ENCODE measurements around the gene SYTL3. TPM values are rescaled to one million over a fixed set of nuclear protein-coding genes. Genes with fewer than 3 reads are reported as not detected.
"Not testable (repeated sequence)": the region's sequence is repeated elsewhere in the genome, so short reads cannot be mapped to it uniquely, and the experiment has no call there.

Gene SYTL3
- total RNA-seq, 1 experiment from 2014 or later: 3.1 TPM

DNA sequence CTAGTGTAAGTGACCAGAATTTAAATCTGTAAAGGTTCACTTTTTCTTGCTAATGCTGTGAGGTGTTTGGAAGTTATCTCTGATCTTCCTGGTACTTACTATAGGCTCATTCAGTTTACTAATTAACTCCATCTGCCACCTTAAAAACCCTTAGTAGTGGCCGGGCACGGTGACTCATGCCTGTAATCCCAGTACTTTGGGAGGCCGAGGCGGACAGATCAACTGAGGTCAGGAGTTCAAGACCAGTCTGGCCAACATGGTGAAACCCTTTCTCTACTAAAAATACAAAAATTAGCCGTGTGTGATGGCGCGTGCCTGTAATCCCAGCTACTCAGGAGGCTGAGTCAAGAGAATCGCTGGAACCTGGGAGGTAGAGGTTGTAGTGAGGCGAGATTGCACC, 7.1 kb downstream of the SYTL3 start:
- DNase-seq (ENCODE audit: low spot score); in situ Hi-C loops (cut with HindIII; ENCODE audit: low sequenced_read_pairs): not testable (repeated sequence)

DNA sequence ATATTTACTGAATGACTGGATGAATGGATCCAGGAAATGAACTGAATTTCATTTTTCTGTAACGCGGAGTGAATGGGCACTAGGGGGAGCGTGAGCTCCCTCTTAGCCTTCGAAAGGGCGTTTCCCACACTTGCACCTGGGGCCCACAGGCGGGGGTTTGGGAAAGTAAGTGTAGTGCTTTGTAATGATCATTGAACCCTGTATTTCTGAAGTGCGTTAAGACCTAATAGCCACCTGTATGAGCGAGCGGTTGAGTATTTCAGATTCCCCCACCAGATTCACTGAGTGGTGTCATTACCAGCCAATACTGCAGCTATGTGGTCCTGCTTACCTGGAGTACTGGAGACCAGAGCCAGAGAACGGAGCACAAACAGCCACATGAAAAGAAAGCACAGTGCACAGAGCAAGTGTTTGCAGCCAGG, 10.5 kb downstream of the SYTL3 start:
- DNase-seq (ENCODE audit: low spot score): no peak
- in situ Hi-C loops (cut with HindIII; ENCODE audit: low sequenced_read_pairs): no loop called here

DNA sequence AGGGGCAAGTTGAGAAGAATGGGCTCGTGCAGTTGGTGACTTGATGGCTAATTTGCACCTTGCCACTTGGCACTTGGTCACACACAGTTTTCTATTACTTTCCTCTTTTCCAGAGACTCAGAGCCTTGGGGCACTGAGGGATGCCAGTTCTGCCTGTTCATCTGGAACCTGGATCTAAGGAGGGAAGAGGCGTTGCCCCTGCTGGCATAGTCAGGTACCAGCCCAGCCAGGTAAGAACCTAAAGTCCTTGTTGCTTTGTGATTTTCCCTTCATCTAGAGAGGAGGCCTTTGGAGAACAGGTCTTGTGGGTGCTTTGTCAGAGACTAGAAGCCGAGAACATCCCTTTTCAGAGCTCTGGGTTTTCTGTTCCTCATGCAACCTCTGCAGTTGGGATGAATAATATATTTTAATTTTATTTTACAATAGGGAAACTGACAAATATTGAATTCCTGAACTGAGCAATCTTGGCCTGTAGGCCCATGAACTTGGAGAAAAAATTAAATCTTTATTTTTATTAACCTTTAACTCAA, 11.4 kb downstream of the SYTL3 start:
- in situ Hi-C loops (cut with HindIII; ENCODE audit: low sequenced_read_pairs): no loop called here
- no peak for DNase-seq (ENCODE audit: low spot score)

DNA sequence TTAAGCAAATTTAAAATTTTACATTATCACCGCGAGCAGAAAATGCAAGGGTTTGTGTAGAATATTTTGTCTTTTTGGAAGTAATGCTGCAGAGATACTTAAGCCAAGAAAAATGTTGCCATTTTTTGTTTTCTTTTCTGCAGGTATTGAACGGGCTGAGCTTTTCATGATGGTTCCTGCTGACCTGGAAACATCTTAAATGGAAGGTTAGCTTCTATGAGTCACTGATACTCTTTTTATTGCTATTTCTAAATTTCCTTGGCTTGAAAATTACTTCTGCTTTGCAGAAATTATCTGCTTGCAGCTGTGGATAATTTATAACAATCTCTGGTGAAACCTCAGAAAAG, 12.7 kb downstream of the SYTL3 start:
- in situ Hi-C loops (cut with HindIII; ENCODE audit: low sequenced_read_pairs): no loop called here
- DNase-seq (ENCODE audit: low spot score): no peak

DNA sequence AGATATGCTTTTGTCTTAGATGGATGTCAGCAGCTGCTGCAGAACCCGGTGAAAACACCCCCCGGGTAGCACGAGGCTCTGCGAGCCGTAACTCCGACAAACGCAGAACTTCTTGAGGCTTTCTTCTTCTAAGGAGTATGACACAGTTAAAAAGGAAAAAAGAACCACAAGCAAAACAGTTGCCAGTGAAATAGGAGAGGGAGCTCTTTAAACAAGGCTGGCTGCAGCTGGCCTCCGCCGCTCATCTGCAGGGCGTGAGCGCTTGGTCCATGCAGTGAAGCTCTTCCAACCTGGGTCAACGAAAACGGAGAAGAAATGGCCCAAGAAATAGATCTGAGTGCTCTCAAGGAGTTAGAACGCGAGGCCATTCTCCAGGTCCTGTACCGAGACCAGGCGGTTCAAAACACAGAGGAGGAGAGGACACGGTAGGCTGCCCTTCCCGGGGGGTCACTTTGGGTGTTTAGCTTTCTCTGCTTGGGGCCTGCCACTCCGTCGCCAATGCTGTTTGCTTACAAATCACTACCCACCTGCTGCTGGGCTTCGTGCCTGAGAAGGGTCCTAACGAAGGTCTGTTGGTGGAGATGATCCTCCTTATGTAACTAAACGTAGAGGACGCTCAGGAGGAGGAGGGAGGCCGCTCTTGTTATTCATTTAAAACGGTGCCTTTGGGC, 13.2 kb downstream of the SYTL3 start:
- no peak for DNase-seq (ENCODE audit: low spot score)
- in situ Hi-C loops (cut with HindIII; ENCODE audit: low sequenced_read_pairs): no loop called here

DNA sequence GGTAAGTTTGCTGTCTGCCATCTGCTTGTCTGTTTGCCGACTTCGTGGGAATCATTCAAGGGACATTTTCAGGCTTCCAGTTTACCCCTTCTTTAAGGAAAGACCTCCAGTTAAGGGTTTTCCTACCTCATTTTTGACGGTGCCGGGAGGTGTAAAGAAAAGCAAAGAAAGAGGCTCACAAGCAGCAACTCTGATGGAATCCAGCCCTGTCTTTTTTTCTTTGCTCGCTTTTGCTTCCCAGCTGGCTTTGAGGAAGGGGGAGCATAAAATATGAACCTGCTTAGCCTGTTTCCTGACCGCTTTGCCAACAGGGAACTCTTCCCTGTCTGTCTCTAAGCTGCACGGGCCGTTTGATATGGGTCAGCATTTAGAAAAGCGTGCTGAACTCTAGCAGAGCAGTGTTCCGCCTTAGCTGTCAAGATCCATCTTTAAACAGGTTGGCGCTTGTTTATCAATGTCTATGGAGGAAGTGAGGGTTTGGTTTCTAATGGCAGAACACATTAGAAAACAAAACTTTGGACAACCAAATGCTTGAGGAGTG, 13.8 kb downstream of the SYTL3 start:
- DNase-seq (ENCODE audit: low spot score): no peak

DNA sequence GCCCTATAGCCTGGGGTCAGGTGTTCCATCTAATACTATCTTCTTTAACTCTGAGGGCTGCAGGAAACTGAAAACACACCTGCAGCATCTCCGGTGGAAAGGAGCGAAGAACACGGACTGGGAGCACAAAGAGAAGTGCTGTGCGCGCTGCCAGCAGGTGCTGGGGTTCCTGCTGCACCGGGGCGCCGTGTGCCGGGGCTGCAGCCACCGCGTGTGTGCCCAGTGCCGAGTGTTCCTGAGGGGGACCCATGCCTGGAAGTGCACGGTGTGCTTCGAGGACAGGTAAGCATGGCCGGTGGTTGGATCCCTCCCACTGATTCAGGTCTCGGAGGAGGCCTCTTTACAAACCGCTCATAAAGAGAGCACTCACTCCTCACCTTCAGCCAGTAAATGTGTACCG, 15.5 kb downstream of the SYTL3 start:
- in situ Hi-C loops (cut with HindIII; ENCODE audit: low sequenced_read_pairs): no loop called here
- no peak for DNase-seq (ENCODE audit: low spot score)

More for the DNA sequence above, 13.8 kb downstream of the SYTL3 start:
- in situ Hi-C loops (cut with HindIII; ENCODE audit: low sequenced_read_pairs): no loop called here

DNA sequence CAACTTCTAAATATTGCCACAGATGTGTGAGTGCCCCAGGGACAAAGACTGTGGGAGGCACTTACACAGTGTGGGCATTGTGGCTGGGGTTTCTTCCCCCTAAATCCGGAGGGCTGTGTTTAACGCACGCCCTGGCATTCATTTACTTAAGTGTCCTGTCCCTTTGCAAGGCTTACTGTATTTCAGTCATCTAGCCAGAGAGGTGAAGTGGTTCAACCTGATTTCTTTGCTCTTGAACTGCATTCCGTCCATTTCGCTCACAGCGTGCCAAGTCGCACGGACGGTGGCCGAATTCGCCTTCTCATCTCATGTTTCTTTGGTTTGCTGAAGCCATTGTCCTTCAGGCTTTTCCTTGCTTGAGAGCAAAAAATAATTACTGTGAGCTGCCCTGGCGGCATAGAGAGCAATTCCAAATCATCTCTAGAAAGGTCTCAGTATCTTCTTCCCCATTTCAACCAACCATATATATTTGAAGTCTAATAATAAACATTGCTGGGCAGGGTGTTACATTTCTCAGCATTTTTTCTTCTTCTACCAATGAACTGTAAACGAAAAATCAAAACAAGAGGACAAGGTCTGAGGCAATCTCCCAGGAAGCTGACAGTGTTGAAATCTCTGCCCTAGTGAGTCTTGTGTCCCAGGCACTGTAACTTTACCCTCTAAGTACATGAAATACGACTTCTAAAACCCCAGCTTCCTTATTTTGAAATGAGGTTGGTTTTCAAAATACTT, 16.9 kb downstream of the SYTL3 start:
- in situ Hi-C loops (cut with HindIII; ENCODE audit: low sequenced_read_pairs): no loop called here
- DNase-seq (ENCODE audit: low spot score): no peak

DNA sequence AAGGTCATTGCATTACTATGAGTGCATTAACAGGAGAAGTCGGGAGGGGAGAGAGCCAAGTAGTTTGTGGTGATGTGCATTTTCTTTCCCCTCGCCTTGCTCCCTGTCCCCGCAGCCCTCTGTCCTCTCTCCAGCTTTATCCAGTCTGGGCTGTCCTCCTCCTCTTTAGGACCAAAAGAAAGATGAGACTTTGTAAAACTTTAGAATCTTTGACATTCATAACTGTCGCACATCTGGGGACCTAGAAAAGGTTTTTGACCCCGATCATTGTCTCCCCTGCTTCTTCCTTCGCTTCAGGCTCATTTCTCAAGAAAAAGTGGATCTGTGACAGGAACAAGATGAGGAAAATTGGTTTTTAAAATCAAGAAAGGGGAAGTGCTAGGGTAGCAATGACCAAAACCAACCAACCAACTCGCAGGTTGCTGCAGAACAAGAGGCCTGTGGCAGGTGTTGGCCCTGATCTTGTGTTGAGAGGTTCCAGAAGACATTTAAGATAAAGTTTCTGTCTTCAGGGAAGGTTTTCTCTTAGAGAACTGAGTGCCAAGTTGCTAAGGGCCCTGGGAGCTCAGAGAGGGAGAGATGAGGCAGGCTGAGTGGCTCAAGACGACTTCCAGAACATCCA, 17.6 kb downstream of the SYTL3 start:
- in situ Hi-C loops (cut with HindIII; ENCODE audit: low sequenced_read_pairs): no loop called here
- DNase-seq (ENCODE audit: low spot score): no peak

DNA sequence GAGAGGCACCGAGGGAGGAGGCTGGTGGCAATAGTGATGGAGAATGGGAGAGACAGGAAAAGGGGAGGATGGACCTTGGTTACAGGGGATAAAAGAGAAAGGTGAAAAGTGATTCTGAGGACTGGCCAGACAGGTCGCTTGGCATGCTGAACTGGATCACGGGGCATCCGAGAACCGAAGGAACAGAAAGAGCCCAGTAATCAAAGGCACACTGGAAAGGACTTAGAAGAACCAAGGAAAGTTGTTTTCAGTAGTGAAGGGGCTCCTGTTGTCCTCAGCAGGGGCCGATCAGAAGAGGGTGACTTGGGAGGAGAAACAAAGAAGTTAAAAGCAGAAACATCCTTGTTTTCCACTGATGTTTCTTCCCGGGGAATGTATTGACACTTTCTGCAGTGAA, 18.9 kb downstream of the SYTL3 start:
- DNase-seq (ENCODE audit: low spot score): no peak
- in situ Hi-C loops (cut with HindIII; ENCODE audit: low sequenced_read_pairs): no loop called here

DNA sequence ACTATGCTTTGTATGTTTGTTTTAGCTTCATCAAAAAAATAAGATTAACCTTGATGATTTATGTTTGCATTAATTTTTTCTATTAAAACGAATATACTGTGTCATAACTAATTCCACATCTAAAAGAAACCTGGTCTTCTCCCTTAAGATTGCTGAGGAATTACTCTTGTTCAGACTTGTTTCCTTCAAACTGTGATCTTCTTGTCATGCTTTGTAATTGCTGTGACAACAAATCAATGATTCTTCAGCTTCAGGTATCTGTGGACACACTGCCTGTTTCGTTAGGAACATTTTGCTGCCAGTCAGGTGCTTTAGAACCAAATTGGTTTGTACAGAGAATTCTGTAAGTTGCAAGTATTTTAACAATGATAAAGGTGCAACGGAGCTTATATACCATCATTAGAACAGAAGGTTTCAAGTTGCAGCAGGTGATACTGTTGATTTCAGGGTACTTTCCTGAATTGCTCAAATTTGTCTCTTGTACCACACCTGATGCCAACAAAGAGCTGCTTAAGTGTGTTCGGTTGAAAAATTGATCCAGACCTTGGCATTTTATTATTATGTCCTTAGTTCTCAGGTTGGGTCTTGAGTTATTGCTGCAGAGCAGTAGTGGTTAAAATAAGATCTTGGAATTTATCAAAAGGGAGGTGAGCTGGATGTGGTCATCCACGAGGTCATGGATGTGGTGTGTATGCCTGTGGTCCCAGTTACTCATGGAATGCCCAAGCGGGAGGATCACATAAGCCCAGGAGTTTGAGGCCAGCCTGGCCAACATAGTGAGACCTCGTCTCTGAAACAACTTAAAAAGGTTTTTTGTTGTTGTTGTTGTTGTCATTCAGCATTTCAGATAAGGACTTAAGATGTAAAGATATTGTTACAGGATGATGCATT, 19.5 kb downstream of the SYTL3 start:
- no peak for DNase-seq (ENCODE audit: low spot score)
- in situ Hi-C loops (cut with HindIII; ENCODE audit: low sequenced_read_pairs): no loop called here

DNA sequence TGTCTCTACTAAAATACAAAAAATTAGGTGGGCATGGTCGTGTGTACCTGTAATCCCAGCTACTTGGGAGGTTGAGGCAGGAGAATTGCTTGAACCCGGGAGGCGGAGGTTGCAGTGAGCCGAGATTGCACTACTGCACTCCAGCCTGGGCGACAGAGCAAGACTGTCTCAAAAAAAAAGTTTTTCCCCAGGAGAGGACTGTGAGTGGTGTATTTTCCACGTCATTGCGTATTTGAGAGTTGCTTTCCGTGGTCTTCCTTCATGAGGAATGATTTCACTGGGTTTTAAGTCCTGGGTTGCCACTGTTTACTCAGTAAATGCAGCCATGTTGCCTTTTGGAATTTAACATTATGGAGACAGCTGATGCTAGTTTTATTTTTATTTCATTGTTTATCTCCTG, 22.3 kb downstream of the SYTL3 start:
- DNase-seq (ENCODE audit: low spot score); in situ Hi-C loops (cut with HindIII; ENCODE audit: low sequenced_read_pairs): not testable (repeated sequence)

DNA sequence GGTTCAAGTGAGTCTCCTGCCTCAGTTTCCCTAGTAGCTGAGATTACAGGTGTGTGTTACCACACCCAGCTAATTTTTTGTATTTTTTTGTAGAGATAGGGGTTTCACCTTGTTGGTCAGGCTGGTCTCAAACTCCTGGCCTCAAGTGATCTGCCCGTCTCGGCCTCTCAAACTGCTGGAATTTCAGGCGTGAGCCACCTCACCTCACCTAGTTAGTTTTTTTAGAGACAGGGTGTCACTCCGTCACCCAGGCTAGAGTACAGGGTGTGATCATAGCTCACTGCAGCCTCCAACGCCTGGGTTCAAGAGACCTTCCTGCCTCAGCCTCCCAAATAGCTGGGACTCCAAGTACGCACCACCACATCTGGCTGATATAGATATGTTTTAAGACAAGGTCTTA, 22.9 kb downstream of the SYTL3 start:
- no peak for DNase-seq (ENCODE audit: low spot score)
- in situ Hi-C loops (cut with HindIII; ENCODE audit: low sequenced_read_pairs): no loop called here

DNA sequence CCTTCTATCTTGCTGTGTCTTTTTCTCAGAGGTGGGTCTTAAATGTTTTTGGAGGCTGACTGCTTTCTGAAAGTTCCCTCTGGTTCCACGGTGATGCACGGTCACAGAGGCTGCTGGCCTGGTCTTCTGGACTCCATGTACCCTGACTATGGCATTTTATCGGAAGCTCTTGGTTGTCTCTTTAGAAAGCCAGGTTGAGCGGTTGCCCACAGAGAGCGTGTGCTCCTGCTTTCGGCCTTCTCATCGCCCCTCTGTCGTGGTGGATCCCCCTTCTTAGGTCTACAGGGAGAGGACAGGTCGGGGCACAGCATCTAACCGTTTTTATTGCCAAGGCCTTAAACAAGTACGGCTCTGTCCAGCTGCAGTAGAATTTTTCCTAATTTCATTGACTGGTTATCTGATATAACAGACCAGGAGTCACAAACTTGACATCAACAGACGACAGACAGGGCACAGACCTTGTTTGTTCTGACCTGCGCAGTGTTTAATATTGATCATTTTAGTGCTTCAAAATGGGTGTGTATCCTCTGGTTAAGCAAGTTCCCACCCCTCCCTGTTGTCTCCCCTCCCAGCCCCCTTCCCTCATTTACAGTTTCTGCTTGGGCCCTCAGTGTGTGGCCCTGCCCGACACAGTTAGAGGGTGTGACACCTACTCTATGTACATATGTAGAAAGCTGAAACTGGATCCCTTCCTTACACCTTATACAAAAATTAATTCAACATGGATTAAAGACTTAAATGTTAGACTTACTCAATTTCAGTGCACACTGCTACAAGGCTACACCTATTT, 24.7 kb downstream of the SYTL3 start:
- in situ Hi-C loops (cut with HindIII; ENCODE audit: low sequenced_read_pairs): no loop called here
- DNase-seq (ENCODE audit: low spot score): no peak

DNA sequence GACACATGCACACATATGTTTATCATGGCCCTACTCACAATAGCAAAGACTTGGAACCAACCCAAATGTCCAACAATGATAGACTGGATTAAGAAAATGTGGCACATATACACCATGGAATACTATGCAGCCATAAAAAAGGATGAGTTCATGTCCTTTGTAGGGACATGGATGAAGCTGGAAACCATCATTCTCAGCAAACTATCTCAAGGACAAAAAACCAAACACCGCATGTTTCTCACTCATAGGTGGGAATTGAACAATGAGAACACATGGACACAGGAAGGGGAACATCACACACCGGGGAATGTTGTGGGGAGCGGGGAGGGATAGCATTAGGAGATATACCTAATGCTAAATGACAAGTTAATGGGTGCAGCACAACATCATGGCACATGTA, 27.2 kb downstream of the SYTL3 start:
- in situ Hi-C loops (cut with HindIII; ENCODE audit: low sequenced_read_pairs); DNase-seq (ENCODE audit: low spot score): not testable (repeated sequence)

DNA sequence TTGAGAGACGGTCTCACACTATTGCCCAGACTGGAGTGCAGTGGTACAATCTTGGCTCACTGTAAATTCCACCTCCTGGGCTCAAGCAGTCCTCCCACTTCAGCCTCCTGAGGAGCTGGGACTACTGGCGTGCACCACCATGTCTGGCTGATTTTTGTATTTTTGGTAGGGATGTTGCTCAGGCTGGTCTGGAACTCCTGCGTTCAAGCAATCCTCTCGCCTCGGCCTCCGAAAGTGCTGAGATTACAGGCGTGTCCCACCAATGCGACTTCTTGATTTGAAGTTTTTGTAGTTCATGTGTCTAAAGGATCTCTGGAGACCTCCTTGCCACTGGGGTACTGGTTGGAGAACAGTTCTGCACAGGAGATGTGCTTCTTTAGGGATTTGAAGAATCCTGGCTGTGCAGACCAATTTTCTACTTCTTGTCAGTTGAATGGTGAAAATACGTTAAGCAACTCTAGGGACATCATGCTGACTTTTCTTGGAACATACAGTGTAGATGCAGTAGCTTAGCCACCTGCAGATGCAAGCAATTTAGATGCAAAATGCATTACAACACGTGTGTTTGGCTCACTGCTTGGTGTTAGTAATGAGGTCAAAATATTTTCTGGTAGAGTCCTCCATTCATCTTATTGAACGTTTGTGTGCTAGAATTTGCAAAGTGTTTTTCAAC, 28.2 kb downstream of the SYTL3 start:
- in situ Hi-C loops (cut with HindIII; ENCODE audit: low sequenced_read_pairs): no loop called here
- DNase-seq (ENCODE audit: low spot score): no peak

DNA sequence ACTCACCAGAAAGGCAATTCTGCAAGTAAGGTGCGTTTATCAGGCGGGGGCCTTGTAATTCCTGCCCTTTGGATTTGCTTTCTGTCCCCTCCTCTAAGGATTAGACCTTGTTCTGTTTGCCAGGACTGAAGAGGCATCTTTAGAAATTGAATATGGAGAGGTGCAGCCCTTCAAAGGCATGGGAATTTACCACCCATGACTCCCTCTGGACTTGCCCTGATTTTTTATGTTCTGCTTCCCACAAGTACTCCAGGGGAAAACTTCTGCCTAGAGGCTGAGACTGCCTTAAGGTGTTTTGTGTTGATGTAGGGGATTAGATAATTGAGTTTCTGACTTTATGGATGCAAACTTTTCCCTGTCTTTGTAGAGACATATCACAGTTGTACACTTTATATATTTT, 30.2 kb downstream of the SYTL3 start:
- no peak for DNase-seq (ENCODE audit: low spot score)
- in situ Hi-C loops (cut with HindIII; ENCODE audit: low sequenced_read_pairs): no loop called here

DNA sequence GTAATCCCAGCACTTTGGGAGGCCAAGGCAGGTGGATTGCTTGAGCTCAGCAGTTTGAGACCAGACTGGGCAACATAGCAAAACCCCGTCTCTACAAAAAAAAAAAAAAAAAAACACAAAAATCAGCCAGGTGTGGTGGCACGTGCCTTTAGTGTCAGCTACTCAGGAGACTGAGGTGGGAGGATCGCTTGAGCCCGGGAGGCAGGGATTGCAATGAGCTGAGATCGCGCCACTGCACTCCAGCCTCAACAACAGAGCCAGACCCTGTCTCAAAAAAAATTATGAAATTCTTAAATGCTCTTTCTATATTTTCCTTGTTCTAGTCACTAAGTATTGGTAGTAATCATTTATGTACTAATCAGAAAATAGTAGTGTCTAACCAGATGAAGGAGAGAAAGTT, 30.6 kb downstream of the SYTL3 start:
- DNase-seq (ENCODE audit: low spot score): no peak
- in situ Hi-C loops (cut with HindIII; ENCODE audit: low sequenced_read_pairs): no loop called here
